ENCODE data around the gene MAP4K2. TPM values are rescaled to one million over a fixed set of nuclear protein-coding genes. Genes with fewer than 3 reads are reported as not detected.

MAP4K2 gene
- total and polyA plus RNA-seq, 4 donors: 5.4 to 29.6 (median 11.1) TPM

GRCh38 chr11:64763526-64764039, 39.4 kb downstream of the MAP4K2 start:
- peak overlapping the region in 1 of 2 donors; percentile 55 for H3K27ac ChIP-seq (ENCODE audit: low read depth in 1 of 2, low read length in 2 of 2)

GRCh38 chr11:64762674-64763525, 40.1 kb downstream of the MAP4K2 start:
- intact Hi-C loops (cut with DNase I): no loop called here
- no peaks in the 10 kb centered on the region for H3K27me3 ChIP-seq (ENCODE audit: control insufficient read depth in 1 of 2, insufficient read depth in 2 of 2, low read length in 1 of 2)
- no peak for ATAC-seq (ENCODE audit: low FRiP score)
- peak in 1 of 2 donors; percentile 61 for DNase-seq
- WGBS, 2 donors: 22 to 27% methylated on average over 13 of the region's 13 CpGs
- peaks cover 5 to 9% of the 10 kb centered on the region in 2 donors for H3K36me3 ChIP-seq (ENCODE audit: control insufficient read depth in 1 of 2, insufficient read depth in 2 of 2, low read length in 1 of 2)
- H3K9me3 ChIP-seq (ENCODE audit: control insufficient read depth, low read length): no peaks in the 10 kb centered on the region
- H3K4me1 ChIP-seq (ENCODE audit: control insufficient read depth in 1 of 2, insufficient read depth in 2 of 2, low read length in 2 of 2): peaks cover 0 to 1% of the 10 kb centered on the region in 2 donors
- no peak overlapping the region for H3K4me3 ChIP-seq (ENCODE audit: low read length in 2 of 2)
- H3K27ac ChIP-seq (ENCODE audit: low read depth in 1 of 2, low read length in 2 of 2): peak overlapping the region in 1 of 2 donors; percentile 55

More at GRCh38 chr11:64763526-64764039, 39.4 kb downstream of the MAP4K2 start:
- Histone ChIP-seq H3K4me3 (ENCODE audit: low read length in 2 of 2) (no peak overlapping the region), H3K36me3 (ENCODE audit: control insufficient read depth in 1 of 2, insufficient read depth in 2 of 2, low read length in 1 of 2) (peaks cover 11% of the 10 kb centered on the region in 2 donors), H3K4me1 (ENCODE audit: control insufficient read depth in 1 of 2, insufficient read depth in 2 of 2, low read length in 2 of 2) (peaks cover 0 to 1% of the 10 kb centered on the region in 2 donors), H3K9me3 (ENCODE audit: control insufficient read depth, low read length) (no peaks in the 10 kb centered on the region), H3K27me3 (ENCODE audit: control insufficient read depth in 1 of 2, insufficient read depth in 2 of 2, low read length in 1 of 2) (no peaks in the 10 kb centered on the region)
- ATAC-seq (ENCODE audit: low FRiP score) (no peak), DNase-seq (no peak)
- WGBS, 2 donors: 33 to 34% methylated on average over 6 of the region's 6 CpGs
- intact Hi-C loops (cut with DNase I): no loop called here

GRCh38 chr11:64762277-64762673, 40.7 kb downstream of the MAP4K2 start:
- no peaks in the 10 kb centered on the region for H3K27me3 ChIP-seq (ENCODE audit: control insufficient read depth in 1 of 2, insufficient read depth in 2 of 2, low read length in 1 of 2)
- no peak overlapping the region for H3K4me3 ChIP-seq (ENCODE audit: low read length in 2 of 2)
- no peak for ATAC-seq (ENCODE audit: low FRiP score)
- peaks cover 0 to 1% of the 10 kb centered on the region in 2 donors for H3K4me1 ChIP-seq (ENCODE audit: control insufficient read depth in 1 of 2, insufficient read depth in 2 of 2, low read length in 2 of 2)
- H3K36me3 ChIP-seq (ENCODE audit: control insufficient read depth in 1 of 2, insufficient read depth in 2 of 2, low read length in 1 of 2): peaks cover 2 to 4% of the 10 kb centered on the region in 2 donors
- H3K27ac ChIP-seq (ENCODE audit: low read depth in 1 of 2, low read length in 2 of 2): no peak overlapping the region
- peak in 1 of 2 donors; percentile 73 for DNase-seq
- intact Hi-C loops (cut with DNase I): no loop called here
- WGBS, 2 donors: 39 to 42% methylated on average over 5 of the region's 5 CpGs
- no peaks in the 10 kb centered on the region for H3K9me3 ChIP-seq (ENCODE audit: control insufficient read depth, low read length)

- peaks cover 0 to 1% of the 10 kb centered on the region in 2 donors for H3K4me1 ChIP-seq (ENCODE audit: control insufficient read depth in 1 of 2, insufficient read depth in 2 of 2, low read length in 2 of 2)
- peak overlapping the region in 1 of 2 donors; percentile 16 for H3K27ac ChIP-seq (ENCODE audit: low read depth in 1 of 2, low read length in 2 of 2)
- 39 to 43% methylated on average over 7 of the region's 7 CpGs for WGBS, 2 donors
- intact Hi-C loops (cut with DNase I): no loop called here
- no peaks in the 10 kb centered on the region for H3K9me3 ChIP-seq (ENCODE audit: control insufficient read depth, low read length)
- no peaks in the 10 kb centered on the region for H3K27me3 ChIP-seq (ENCODE audit: control insufficient read depth in 1 of 2, insufficient read depth in 2 of 2, low read length in 1 of 2)
- peak in 1 of 2 donors; percentile 70 for DNase-seq
- no peak overlapping the region for H3K4me3 ChIP-seq (ENCODE audit: low read length in 2 of 2)
- no peak for ATAC-seq (ENCODE audit: low FRiP score)
- H3K36me3 ChIP-seq (ENCODE audit: control insufficient read depth in 1 of 2, insufficient read depth in 2 of 2, low read length in 1 of 2): peaks cover 0 to 2% of the 10 kb centered on the region in 2 donors
Observed at GRCh38 chr11:64760759-64761420, 42.1 kb downstream of the MAP4K2 start.

GRCh38 chr11:64759722-64760719, 43.0 kb downstream of the MAP4K2 start, which contains the start of gene PYGM:
TSS of gene PYGM (minus strand) at chr11:64759974. CDS start at chr11:64759898, 76 bp downstream.
- DNase-seq: peak; percentile 92 to 95
- H3K4me3 ChIP-seq (ENCODE audit: low read length in 2 of 2): no peak within 1 kb of the TSS
- H3K27me3 ChIP-seq (ENCODE audit: control insufficient read depth in 1 of 2, insufficient read depth in 2 of 2, low read length in 1 of 2): no peaks in the 10 kb centered on the region
- intact Hi-C loops (cut with DNase I): no loop called here
- H3K4me1 ChIP-seq (ENCODE audit: control insufficient read depth in 1 of 2, insufficient read depth in 2 of 2, low read length in 2 of 2): peaks cover 0 to 1% of the 10 kb centered on the region in 2 donors
- H3K9me3 ChIP-seq (ENCODE audit: control insufficient read depth, low read length): no peaks in the 10 kb centered on the region
- peaks cover 0 to 2% of the 10 kb centered on the region in 2 donors for H3K36me3 ChIP-seq (ENCODE audit: control insufficient read depth in 1 of 2, insufficient read depth in 2 of 2, low read length in 1 of 2)
- ATAC-seq (ENCODE audit: low FRiP score): peak; percentile 91
- WGBS, 2 donors: 8 to 11% methylated on average over 24 of the region's 24 CpGs
- H3K27ac ChIP-seq (ENCODE audit: low read depth in 1 of 2, low read length in 2 of 2): peak within 1 kb of the TSS in 1 of 2 donors; percentile 58

GRCh38 chr11:64759131-64759721, 43.8 kb downstream of the MAP4K2 start:
- peak; percentile 31 for ATAC-seq (ENCODE audit: low FRiP score)
- H3K27me3 ChIP-seq (ENCODE audit: control insufficient read depth in 1 of 2, insufficient read depth in 2 of 2, low read length in 1 of 2): no peaks in the 10 kb centered on the region
- H3K9me3 ChIP-seq (ENCODE audit: control insufficient read depth, low read length): no peaks in the 10 kb centered on the region
- H3K4me1 ChIP-seq (ENCODE audit: control insufficient read depth in 1 of 2, insufficient read depth in 2 of 2, low read length in 2 of 2): peaks cover 0 to 1% of the 10 kb centered on the region in 2 donors
- DNase-seq: peak in 1 of 2 donors; percentile 77
- WGBS, 2 donors: 15 to 20% methylated on average over 21 of the region's 21 CpGs
- intact Hi-C loops (cut with DNase I): no loop called here
- H3K36me3 ChIP-seq (ENCODE audit: control insufficient read depth in 1 of 2, insufficient read depth in 2 of 2, low read length in 1 of 2): no peaks in the 10 kb centered on the region
- H3K27ac ChIP-seq (ENCODE audit: low read depth in 1 of 2, low read length in 2 of 2): peak overlapping the region in 1 of 2 donors; percentile 58
- no peak overlapping the region for H3K4me3 ChIP-seq (ENCODE audit: low read length in 2 of 2)

- Histone ChIP-seq H3K9me3 (ENCODE audit: control insufficient read depth, low read length) (no peaks in the 10 kb centered on the region), H3K27ac (ENCODE audit: low read depth in 1 of 2, low read length in 2 of 2) (no peak overlapping the region), H3K4me1 (ENCODE audit: control insufficient read depth in 1 of 2, insufficient read depth in 2 of 2, low read length in 2 of 2) (no peaks in the 10 kb centered on the region), H3K27me3 (ENCODE audit: control insufficient read depth in 1 of 2, insufficient read depth in 2 of 2, low read length in 1 of 2) (no peaks in the 10 kb centered on the region), H3K36me3 (ENCODE audit: control insufficient read depth in 1 of 2, insufficient read depth in 2 of 2, low read length in 1 of 2) (no peaks in the 10 kb centered on the region), H3K4me3 (ENCODE audit: low read length in 2 of 2) (no peak overlapping the region)
- DNase-seq (peak; percentile 34 to 58), ATAC-seq (ENCODE audit: low FRiP score) (no peak)
- WGBS, 2 donors: 85 to 91% methylated on average over 15 of the region's 15 CpGs
- intact Hi-C loops (cut with DNase I): no loop called here
Observed at GRCh38 chr11:64758330-64759079, 44.5 kb downstream of the MAP4K2 start.
